HG02642 (cell line): ENCODE measurements around the gene RNF44.

Experiments
- ATAC-seq: cut with Tn5 transposase; IDR thresholded peaks from one replicate; pipeline ENCODE4 v1.9.1; 2021; ENCODE audit warnings: mild to moderate bottlenecking; ENCODE audit not compliant: unreplicated experiment, poor library complexity

RNF44 gene

GRCh38 chr5:176536902-176537553 lies at the start of gene RNF44:
RNF44 (minus strand) TSS chr5:176537402; CDS start chr5:176532472, 4,930 bp downstream.
- ATAC-seq, result peak; percentile 64

GRCh38 chr5:176583076-176583475 lies 45.9 kb upstream of the RNF44 start:
- ATAC-seq, result no peak

GRCh38 chr5:176581361-176581760 lies 44.2 kb upstream of the RNF44 start:
- no peak for ATAC-seq

GRCh38 chr5:176579323-176579722 lies 42.1 kb upstream of the RNF44 start:
- no peak for ATAC-seq

GRCh38 chr5:176578391-176578808 lies 41.2 kb upstream of the RNF44 start:
- no peak for ATAC-seq

GRCh38 chr5:176577312-176578176 lies 40.3 kb upstream of the RNF44 start:
- ATAC-seq, result no peak

GRCh38 chr5:176575488-176576422 lies 38.6 kb upstream of the RNF44 start:
- no peak for ATAC-seq

GRCh38 chr5:176575066-176575465 lies 37.9 kb upstream of the RNF44 start:
- no peak for ATAC-seq

- ATAC-seq, result no peak
Measured at GRCh38 chr5:176574297-176574591, 37.0 kb upstream of the RNF44 start.

- no peak for ATAC-seq
Measured at GRCh38 chr5:176573564-176574296, 36.5 kb upstream of the RNF44 start.

- ATAC-seq, result no peak
Measured at GRCh38 chr5:176570044-176570443, 32.8 kb upstream of the RNF44 start.

GRCh38 chr5:176568657-176569056 lies 31.5 kb upstream of the RNF44 start:
- ATAC-seq, result no peak

GRCh38 chr5:176565760-176566288 lies 28.6 kb upstream of the RNF44 start:
- ATAC-seq, result no peak

GRCh38 chr5:176564002-176564401 lies 26.8 kb upstream of the RNF44 start:
- no peak for ATAC-seq

GRCh38 chr5:176562189-176562588 lies 25.0 kb upstream of the RNF44 start:
- no peak for ATAC-seq

GRCh38 chr5:176561259-176561658 lies 24.1 kb upstream of the RNF44 start:
- no peak for ATAC-seq

GRCh38 chr5:176560364-176560763 lies 23.2 kb upstream of the RNF44 start:
- no peak for ATAC-seq

- ATAC-seq, result no peak
Measured at GRCh38 chr5:176559683-176560082, 22.5 kb upstream of the RNF44 start.

- ATAC-seq, result no peak
Measured at GRCh38 chr5:176557846-176558245, 20.6 kb upstream of the RNF44 start.
